GM21528 (cell line): ENCODE data around the gene MT4.
A peak's percentile ranks its signal among the peaks of the same experiment; 100 is the strongest.

Source experiments
- ATAC-seq: cut with Tn5 transposase; IDR thresholded peaks from one replicate; pipeline ENCODE4 v1.9.1; 2021; ENCODE audit warnings: mild to moderate bottlenecking, moderate library complexity; ENCODE audit not compliant: unreplicated experiment, low FRiP score

Gene MT4

DNA sequence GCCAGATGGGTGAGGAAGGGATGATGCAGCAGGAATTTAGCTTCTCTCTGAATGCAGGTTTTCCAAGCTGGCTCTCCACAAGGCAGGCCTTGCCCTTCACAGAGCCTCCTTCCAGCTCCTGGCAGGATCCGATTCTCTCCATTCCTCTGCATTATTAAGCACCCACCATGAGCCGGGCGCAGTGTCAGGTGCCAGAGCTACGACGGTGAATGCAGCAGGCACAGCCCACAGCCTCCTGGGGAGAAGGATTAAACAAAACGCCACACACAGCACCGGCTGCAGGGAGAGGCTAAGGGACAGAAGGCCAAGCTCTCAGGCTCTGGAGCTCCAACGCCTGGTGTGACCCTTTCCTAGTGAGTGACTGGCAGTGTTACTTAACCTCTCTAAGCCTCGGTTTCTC, 36.5 kb downstream of the MT4 start:
- ATAC-seq = no peak

- no peak for ATAC-seq
Observed at GRCh38 chr16:56603589-56603988, 38.7 kb downstream of the MT4 start.

DNA sequence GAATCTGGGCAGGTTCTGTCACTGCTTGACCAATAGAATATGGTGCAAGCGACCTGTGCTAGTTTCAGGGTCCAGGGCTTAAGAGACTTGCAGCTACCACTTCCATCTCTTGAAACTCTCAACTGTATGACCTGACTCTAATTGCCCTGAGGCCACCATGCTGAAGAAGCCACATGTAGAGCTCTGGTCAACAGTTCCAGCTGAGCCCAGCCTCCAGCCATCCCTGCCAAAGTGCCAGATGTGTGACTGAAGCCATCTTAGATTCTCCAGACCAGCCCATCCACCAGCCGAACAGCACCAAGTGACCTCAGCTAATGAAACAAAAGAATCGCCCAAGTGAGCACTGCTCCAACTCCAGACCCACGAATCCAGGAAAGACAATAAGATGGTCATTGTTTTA, 40.1 kb downstream of the MT4 start:
- ATAC-seq = no peak

DNA sequence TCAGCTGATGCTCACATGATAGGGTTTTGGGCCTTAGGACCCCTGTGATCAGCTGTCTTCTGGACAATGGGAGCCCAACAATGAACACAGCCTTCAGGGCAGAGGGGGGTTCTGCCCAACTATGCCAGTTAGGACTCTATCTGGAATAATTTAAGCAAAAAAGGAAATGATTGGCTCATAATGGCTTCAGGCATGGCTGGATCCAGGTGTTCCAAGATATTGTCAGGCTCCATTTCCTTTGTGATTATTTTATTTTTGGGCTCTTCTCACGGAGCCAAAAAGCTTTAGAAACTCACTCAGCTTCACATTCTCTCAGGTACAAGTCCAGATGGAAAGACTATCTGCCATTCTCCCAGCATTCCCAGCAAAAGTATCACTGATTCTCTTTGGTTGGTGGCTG, 40.6 kb downstream of the MT4 start:
- no peak for ATAC-seq

DNA sequence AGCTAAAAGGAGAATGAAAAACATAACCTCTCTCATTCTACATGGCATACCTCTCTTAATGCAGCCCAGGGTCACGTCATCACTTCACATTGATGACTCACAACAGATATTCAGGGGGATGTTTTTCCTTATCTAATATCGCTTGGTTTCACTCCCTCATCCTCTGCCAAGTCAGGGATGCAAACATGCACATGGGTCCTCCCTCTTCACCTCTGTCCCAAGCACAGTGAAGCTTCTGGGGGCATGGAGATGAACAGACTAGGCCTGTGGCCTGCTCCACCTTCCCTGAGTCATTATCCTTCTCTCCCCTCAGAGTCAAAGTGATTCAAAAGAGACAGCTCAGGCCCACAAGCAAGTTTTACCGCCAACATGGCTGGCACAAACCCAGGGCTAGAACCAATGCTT, 41.2 kb downstream of the MT4 start:
- no peak for ATAC-seq

GRCh38 chr16:56606476-56607108, 41.7 kb downstream of the MT4 start:
- no peak for ATAC-seq

- ATAC-seq = no peak
Observed at GRCh38 chr16:56607109-56607618, 42.3 kb downstream of the MT4 start.

GRCh38 chr16:56607675-56608042, 42.8 kb downstream of the MT4 start:
- ATAC-seq = no peak

- peak; percentile 80 for ATAC-seq
Observed at GRCh38 chr16:56608043-56608875, 43.4 kb downstream of the MT4 start, which contains the start of gene MT2A. Gene MT2A, plus strand, starts transcription at chr16:56608584. Its CDS starts 72 bp downstream, at chr16:56608656.

GRCh38 chr16:56608876-56609462, 44.1 kb downstream of the MT4 start:
- no peak for ATAC-seq

DNA sequence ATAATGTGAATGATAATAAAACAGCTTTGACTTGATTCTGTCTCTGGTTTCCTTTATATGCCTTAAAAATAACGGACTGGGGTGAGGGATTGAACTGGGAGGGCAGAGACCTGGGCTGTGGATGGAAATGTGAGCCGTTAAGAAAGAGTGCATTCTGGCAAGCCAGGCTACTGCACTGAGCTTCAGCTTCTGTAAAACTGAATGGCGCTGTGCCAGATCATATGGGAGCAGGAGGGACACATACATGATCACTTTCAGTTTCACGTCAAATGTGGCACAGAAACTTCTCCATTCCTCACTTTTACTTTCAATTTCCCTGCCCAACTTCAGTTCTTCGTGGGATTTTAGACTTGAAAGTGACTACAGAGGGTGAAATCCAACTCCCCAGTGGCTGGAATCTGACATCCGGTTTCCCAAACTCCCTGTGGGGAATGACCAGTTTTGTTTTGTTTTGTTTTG, 44.6 kb downstream of the MT4 start:
- ATAC-seq = peak; percentile 47

DNA sequence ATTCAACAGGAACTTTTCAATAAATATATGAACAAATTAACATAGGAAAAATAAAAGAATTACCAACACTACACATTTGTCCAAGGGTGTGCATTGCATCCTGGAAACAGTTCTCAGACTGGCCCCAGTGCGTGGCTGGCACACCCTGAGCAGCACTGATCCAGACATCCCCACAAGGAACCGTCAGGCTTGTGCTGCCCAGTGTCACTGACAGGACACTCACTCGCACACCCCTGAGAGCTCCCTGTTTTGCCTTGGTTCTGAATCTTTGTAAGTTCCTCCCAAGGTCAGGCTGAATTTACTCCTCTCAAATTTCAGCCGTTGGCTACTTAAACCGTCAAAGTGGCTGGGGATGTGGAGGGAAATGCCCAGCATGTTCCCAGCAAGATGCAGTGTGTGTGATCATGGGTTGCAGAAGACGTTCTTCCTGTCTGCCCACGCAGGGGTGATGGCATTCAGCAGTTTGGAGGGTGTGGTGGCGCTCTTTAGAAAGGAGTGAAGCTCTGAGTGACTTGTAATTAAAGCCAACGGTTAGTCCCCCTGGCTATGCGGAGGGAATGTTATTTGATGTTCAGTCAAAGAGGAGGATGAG, 45.2 kb downstream of the MT4 start:
- ATAC-seq = no peak

DNA sequence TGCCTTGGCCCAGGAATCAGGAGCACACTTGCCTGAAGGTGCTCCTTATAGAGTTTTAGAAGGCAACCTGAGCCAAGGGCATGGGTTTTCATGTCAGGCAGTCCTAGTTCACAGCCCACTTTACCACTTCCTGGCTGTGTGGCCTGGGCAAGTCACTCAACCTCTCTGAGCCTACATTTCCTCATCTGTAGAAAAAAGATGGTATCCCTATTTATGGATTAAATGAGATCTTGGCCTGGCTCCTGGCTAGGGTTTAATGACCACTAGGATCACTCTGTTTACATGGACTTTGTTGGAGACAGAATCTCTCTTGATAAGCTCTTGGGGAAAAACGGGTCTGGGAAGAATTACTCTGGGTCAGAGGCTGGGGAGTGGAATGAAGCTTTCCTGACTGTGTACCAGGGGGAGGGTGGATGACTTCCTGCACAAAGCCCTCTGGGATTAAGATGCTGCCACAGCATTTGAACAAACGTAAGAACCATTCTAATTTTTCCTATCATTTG, 45.8 kb downstream of the MT4 start:
- ATAC-seq = no peak

DNA sequence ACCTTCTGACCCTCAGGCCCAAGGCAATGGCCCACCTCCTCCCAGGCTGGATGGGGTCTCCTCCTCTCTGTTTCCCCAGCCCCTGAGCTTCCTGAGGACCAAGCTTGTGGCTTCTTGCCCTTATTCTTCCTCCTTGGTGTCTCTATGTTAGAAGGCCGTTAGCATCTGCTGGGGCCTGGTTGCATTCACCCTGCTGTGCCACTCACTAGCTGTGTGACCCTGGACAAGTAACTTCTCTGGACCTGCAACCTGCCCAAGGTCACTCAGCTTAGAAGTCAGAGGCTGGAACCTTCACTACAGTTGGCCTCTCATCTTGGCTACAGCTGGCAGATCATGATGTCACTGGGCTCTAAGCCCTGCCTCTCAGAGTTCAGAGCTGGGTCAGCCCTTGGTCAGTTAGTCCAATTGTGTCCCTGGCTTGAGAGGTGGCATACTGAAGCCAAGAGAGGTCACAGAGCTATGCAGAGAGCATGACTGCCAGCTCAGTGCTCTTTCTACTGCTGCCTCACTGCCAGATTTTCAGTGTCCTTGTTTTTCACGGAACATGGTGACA, 46.5 kb downstream of the MT4 start:
- ATAC-seq = no peak

DNA sequence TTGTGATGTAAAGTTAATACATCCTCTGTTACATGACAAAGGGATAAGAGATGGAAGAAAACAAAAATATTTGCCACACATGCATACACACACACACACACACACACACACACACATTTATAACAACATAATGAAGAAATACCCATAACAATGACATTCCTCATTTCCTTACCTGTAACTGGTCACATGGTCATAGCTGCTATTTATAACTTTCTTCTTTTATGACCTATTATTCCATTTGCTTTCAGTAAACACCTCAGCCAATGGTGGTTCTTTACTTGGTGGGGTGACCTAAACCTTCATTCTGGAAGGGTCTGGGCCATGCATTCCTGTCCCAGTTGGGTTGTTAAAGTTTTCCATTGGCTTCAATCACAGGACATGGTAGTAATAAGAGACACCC, 48.8 kb downstream of the MT4 start:
- no peak for ATAC-seq

DNA sequence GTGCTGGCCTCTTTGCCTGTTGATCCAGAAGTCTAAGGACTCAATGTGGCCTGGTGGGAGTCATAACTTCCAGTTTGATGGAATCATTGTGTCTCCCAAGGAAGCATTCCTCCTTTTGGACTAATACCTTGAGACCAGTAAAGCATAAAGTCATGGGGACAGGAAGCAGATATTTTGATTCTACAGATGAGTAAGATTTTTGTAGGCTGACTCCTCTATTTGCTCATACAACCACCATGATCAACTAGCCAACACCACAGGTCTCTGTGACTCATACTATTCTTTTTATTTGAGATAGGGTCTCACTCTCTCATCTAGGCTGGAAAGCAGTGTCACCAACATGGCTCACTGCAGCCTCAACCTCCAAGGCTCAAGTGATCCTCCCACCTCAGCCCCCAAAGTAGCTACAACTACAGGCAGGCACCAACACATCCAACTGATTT, 49.7 kb downstream of the MT4 start:
- no peak for ATAC-seq

GRCh38 chr16:56615353-56615752, 50.5 kb downstream of the MT4 start:
- ATAC-seq = no peak

DNA sequence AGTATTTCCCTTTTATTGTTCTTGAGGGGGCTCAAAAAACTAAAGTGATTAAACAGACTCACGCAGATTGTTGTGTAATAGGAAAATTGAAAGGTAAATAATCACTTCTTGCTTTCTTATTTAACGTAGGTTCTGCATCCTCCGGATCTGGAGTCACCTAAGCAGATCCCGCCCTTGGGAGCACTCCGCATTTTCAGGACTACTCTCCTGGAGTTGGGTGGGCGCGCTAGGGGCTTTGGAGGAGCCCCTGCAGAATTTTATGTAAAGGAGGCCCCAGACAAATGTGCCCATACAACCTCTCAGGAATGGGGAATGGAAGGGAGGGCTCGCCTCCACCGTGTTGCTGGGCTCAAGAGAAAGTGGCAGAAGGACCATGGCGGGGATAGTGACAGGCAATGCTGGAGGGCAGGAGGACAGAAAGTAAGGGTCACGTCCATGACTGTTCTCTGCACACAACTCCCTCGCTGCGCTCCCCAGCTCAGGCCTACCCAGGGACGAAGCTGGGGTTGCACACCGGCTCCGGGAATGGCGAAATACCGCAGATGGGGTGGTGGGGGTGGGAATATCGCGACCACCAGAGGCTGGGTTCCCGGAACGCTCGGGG, 51.8 kb downstream of the MT4 start:
- no peak for ATAC-seq

DNA sequence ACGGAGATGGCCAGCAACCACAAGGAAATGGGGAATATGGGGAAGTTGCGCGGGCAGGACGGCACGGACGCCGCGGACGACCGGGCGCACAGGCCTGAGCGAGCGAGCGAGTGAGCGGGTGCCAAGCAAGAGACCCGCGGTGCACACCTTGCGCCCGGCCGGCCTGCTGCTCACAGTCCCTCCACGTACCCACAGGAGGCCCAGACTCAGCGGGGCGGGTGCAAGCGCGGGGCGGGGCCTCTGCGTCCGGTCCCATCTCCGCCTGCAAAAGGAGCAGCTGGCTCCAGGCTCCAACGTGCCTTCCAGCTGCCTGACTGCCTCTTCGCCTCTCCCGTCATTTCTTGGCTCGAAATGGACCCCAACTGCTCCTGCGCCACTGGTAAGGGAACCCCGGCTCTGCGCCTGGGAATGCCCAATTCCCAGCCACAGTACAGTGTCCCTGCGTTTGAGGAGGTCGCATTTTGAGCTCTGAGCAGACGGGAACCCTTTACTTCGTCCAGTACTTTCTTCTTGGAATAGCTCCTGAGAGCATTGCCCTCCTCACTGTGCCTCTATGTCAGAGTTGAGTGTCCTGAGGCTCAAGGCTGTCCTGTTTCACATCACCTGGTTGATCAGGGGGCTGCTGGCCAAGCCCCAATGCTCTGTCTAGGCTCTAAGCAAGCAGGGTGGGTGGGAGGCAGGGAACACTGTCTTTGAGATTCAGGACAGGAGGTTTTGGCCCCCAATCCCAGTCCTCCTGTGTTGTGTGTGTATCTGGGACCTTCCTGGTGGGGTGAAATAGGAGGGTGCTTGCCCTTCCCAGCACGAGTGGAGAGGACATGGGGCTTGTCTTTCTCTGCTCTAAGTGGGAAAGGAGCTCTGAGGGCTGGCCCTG, 52.6 kb downstream of the MT4 start:
- ATAC-seq = no peak
